GM12878 (cell line): Measurements from ENCODE around the gene SLC2A1. TPM values are rescaled to one million over a fixed set of nuclear protein-coding genes. Genes with fewer than 3 reads are reported as not detected.
A peak's percentile ranks its signal among the peaks of the same experiment; 100 is the strongest.

Source experiments
- ASH2L ChIP-seq: fragments of 300-600, 200-600 bp; sonication (generic); IDR thresholded peaks from 2 replicates; pipeline ENCODE4 v1.6.1; 2017; ENCODE audit warnings: low read depth, mild to moderate bottlenecking, borderline replicate concordance
- ATF2 ChIP-seq: IDR thresholded peaks from 2 replicates; pipeline ENCODE4 v1.6.1; 2012; ENCODE audit warnings: low read length, inconsistent platforms
- CEBPB ChIP-seq, 2 experiments: fragments of 150-350 bp in 1 of 2; IDR thresholded peaks; 2 replicates each; pipeline ENCODE4 v1.6.1; 2012 to 2014; ENCODE audit warnings: low read depth in 2 of 2, low read length in 2 of 2, borderline replicate concordance in 1 of 2, inconsistent platforms in 1 of 2
- CREB1 ChIP-seq: IDR thresholded peaks from 2 replicates; pipeline ENCODE4 v1.6.1; 2012; ENCODE audit warnings: low read depth, mild to moderate bottlenecking, inconsistent platforms
- ELK1 ChIP-seq: IDR thresholded peaks from 2 replicates; pipeline ENCODE4 v1.6.1; 2012; ENCODE audit warnings: low read depth, low read length, improper control_type of control experiment
- EZH2 ChIP-seq: IDR thresholded peaks from 2 replicates; pipeline ENCODE4 v1.6.1; 2012; ENCODE audit warnings: low read depth, mild to moderate bottlenecking, control low read depth, inconsistent platforms, low read length, borderline replicate concordance; ENCODE audit not compliant: control insufficient read depth
- HCFC1 ChIP-seq: fragments of 150-350 bp; IDR thresholded peaks from 2 replicates; pipeline ENCODE4 v1.6.1; 2014; ENCODE audit warnings: low read length
- HDGF ChIP-seq: fragments of 450-650 bp; IDR thresholded peaks from 2 replicates; pipeline ENCODE4 v1.6.1; 2016; ENCODE audit warnings: antibody characterized with exemption
- IKZF1 ChIP-seq: fragments of 450-650 bp; conservative IDR thresholded peaks from 2 replicates; pipeline ENCODE4 v1.6.1; 2017; ENCODE audit warnings: antibody characterized with exemption, mild to moderate bottlenecking
- NBN ChIP-seq: fragments of 450-650 bp; IDR thresholded peaks from 2 replicates; pipeline ENCODE4 v1.6.1; 2016
- NFXL1 ChIP-seq: fragments of 450-650 bp; IDR thresholded peaks from 2 replicates; pipeline ENCODE4 v1.6.1; 2017; ENCODE audit warnings: antibody characterized with exemption, mild to moderate bottlenecking, borderline replicate concordance
- POLR2AphosphoS5 ChIP-seq: IDR thresholded peaks from 2 replicates; pipeline ENCODE4 v1.6.1; 2011; ENCODE audit warnings: mild to moderate bottlenecking, low read length, inconsistent platforms
- RAD51 ChIP-seq: fragments of 450-650 bp; IDR thresholded peaks from 2 replicates; pipeline ENCODE4 v1.6.1; 2016; ENCODE audit warnings: moderate library complexity, mild to moderate bottlenecking, inconsistent platforms
- RBBP5 ChIP-seq: fragments of 200-600 bp; sonication (generic); conservative IDR thresholded peaks from 2 replicates; pipeline ENCODE4 v1.6.1; 2016
- SUZ12 ChIP-seq: fragments of 200-600 bp; sonication (generic); IDR thresholded peaks from one replicate; pipeline ENCODE4 v1.6.1; 2018; ENCODE audit warnings: antibody characterized with exemption, mild to moderate bottlenecking; ENCODE audit not compliant: unreplicated experiment
- TARDBP ChIP-seq: IDR thresholded peaks from 2 replicates; pipeline ENCODE4 v1.6.1; 2016; ENCODE audit warnings: borderline replicate concordance
- TBL1XR1 ChIP-seq: IDR thresholded peaks from 2 replicates; pipeline ENCODE4 v1.6.1; 2012; ENCODE audit warnings: low read depth, low read length, improper control_type of control experiment
- USF1 ChIP-seq: IDR thresholded peaks from 2 replicates; pipeline ENCODE4 v1.6.1; 2011; ENCODE audit warnings: borderline replicate concordance, low read depth, mild to moderate bottlenecking, moderate library complexity, mixed read lengths, low read length; ENCODE audit not compliant: insufficient read depth; ENCODE audit errors: extremely low read length
- YY1 ChIP-seq: IDR thresholded peaks from 2 replicates; pipeline ENCODE4 v1.6.1; 2011; ENCODE audit warnings: low read depth, mild to moderate bottlenecking, low read length
- ZNF274 ChIP-seq: IDR thresholded peaks from one replicate; pipeline ENCODE4 v1.8.0; 2011; ENCODE audit not compliant: insufficient read length, insufficient read depth
- polyA plus RNA-seq, 11 experiments: library from polyadenylated mRNA; depleted of rRNA in 4 of 11; unstranded in 6 of 11; stranded (reverse) in 5 of 11; fragments of >200 nt; fragmentation: Nextera tagmentation in 4 of 11; fragmentation: Illumina TruSeq in 1 of 11; extraction: Ambion mirVana in 4 of 11; extraction: Trizol in 1 of 11; gene quantifications; 1 replicate in 1 of 11; 2 replicates in 10 of 11; pipeline versions ENCODE4 v1.2.1 to v1.2.3, GENCODE V29; 2011 to 2016; ENCODE audit warnings: inconsistent platforms in 2 of 11, missing spikeins in 2 of 11, low read depth in 1 of 11
- total RNA-seq, 4 experiments: library from RNA; depleted of rRNA in 3 of 4; stranded (reverse); fragments of >200 nt in 3 of 4; fragmentation: Illumina TruSeq in 1 of 4; extraction: Trizol in 1 of 4; gene quantifications; 2 replicates each; pipeline versions ENCODE4 v1.2.1 to v1.2.3, GENCODE V29; 2013 to 2021
- TF ChIP-seq, protein P1 (sequence below): IDR thresholded peaks from 2 replicates; pipeline ENCODE4 v1.6.1; 2012; ENCODE audit warnings: mild to moderate bottlenecking, low read depth, low read length
- TF ChIP-seq, protein P2 (sequence below): fragments of 150-350 bp; IDR thresholded peaks from 2 replicates; pipeline ENCODE4 v1.6.1; 2014; ENCODE audit warnings: mild to moderate bottlenecking, low read depth, low read length

Gene SLC2A1
- total and polyA plus RNA-seq, 10 of the 15 experiments (the other 5 are each of a cell fraction or from before 2014, with no cell fraction given), result 5.7 to 66.0 (median 44.2) TPM

DNA sequence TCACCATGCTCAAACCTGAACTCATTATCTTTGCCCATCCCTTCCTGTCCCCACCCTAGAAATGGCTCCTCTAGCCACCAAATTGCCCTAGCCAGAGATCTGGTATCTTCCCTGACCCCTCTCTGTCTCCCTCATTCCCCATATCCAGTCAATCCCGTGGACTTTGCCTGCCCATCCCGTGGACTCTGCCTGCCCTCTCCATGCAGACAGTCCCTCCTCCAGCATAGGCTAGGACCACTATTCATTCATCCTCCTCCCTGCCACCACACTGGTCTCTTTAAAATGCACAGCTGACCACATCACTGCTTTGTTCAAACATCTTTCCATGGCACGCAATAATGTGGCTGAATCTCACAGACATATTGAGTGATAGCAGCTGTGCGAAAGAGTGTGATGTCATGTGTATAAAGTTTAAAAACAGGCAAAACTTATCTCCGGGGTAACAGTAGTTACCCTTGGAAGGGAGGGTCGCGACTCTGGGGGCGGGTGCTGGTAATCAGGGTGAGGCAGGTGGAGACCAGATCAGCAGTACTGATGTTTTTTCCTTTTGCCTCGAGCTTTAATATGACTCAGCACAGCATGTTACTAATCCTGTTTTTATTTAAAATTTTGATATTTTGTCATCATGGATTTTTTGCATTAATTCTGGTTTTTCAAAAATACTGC is 4.8 kb upstream of the SLC2A1 start (continued):
- TF ChIP-seq IKZF1, result no peak
- TF ChIP-seq SUZ12, result no peak
- no peak for TF ChIP-seq ATF2
- no peak for TF ChIP-seq HCFC1
- TF ChIP-seq YY1, result no peak
- no peak for TF ChIP-seq TBL1XR1
- no peak for TF ChIP-seq ASH2L
- no peak for TF ChIP-seq NFXL1
- TF ChIP-seq EZH2, result no peak
- no peak for TF ChIP-seq RBBP5
- no peak for TF ChIP-seq ZNF274
- TF ChIP-seq CREB1, result peak; percentile 59; the same call in 1 of the 2 replicates
- TF ChIP-seq, protein P1, sequence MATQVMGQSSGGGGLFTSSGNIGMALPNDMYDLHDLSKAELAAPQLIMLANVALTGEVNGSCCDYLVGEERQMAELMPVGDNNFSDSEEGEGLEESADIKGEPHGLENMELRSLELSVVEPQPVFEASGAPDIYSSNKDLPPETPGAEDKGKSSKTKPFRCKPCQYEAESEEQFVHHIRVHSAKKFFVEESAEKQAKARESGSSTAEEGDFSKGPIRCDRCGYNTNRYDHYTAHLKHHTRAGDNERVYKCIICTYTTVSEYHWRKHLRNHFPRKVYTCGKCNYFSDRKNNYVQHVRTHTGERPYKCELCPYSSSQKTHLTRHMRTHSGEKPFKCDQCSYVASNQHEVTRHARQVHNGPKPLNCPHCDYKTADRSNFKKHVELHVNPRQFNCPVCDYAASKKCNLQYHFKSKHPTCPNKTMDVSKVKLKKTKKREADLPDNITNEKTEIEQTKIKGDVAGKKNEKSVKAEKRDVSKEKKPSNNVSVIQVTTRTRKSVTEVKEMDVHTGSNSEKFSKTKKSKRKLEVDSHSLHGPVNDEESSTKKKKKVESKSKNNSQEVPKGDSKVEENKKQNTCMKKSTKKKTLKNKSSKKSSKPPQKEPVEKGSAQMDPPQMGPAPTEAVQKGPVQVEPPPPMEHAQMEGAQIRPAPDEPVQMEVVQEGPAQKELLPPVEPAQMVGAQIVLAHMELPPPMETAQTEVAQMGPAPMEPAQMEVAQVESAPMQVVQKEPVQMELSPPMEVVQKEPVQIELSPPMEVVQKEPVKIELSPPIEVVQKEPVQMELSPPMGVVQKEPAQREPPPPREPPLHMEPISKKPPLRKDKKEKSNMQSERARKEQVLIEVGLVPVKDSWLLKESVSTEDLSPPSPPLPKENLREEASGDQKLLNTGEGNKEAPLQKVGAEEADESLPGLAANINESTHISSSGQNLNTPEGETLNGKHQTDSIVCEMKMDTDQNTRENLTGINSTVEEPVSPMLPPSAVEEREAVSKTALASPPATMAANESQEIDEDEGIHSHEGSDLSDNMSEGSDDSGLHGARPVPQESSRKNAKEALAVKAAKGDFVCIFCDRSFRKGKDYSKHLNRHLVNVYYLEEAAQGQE, result no peak
- no peak for TF ChIP-seq USF1
- no peak for TF ChIP-seq TARDBP
- no peak for TF ChIP-seq HDGF
- no peak for TF ChIP-seq NBN
- no peak for TF ChIP-seq ELK1
- TF ChIP-seq, protein P2, sequence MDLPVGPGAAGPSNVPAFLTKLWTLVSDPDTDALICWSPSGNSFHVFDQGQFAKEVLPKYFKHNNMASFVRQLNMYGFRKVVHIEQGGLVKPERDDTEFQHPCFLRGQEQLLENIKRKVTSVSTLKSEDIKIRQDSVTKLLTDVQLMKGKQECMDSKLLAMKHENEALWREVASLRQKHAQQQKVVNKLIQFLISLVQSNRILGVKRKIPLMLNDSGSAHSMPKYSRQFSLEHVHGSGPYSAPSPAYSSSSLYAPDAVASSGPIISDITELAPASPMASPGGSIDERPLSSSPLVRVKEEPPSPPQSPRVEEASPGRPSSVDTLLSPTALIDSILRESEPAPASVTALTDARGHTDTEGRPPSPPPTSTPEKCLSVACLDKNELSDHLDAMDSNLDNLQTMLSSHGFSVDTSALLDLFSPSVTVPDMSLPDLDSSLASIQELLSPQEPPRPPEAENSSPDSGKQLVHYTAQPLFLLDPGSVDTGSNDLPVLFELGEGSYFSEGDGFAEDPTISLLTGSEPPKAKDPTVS, result no peak
- TF ChIP-seq RAD51, result no peak
- no peak for TF ChIP-seq POLR2AphosphoS5
- no peak for TF ChIP-seq CEBPB (IDR thresholded peaks at IDR 0.05; ENCODE audit: borderline replicate concordance in 1 of 2, low read depth in 2 of 2, low read length in 2 of 2)
